ENCODE measurements around the gene GSG1L.
"Not testable (repeated sequence)": the region's sequence is repeated elsewhere in the genome, so short reads cannot be mapped to it uniquely, and the experiment has no call there.

Gene GSG1L

DNA sequence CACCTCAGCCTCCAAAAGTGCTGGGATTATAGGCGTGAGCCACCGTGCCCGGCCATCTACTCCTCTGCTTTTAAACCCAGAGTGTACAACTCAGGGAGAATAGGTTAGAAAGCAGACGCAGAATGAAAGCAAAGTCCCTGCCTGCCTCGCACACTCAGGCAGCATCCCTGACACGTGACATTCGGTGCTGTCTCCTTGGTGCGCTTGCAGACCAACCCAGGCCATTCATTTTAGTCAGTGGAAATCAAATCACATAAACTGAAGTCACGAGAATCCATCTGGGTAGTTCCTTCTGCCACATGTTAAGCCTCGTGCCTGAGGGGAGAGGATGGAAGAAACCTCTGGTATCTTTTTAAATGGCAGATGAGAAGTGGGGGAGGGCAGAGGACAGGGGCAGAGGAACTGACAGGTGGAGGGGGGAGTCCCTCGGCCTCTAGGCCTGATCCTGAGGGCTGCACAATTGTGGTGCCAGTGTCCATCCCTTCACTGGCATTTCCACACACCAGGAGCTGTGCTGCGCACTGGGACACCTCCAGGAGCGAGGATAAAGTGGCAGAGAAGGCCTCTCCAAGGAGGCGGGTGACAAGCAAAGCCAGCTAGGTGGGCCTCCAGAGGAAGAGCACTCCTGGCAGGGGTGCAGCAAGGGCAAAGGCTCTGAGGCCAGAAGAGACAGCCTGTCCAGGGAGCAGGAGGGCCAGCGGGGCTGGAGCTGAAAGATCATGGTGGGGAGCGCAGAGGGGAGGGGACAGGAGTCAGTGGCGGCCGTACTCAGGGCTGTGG, 317.2 kb downstream of the GSG1L start:
- DNase-seq: no peak

DNA sequence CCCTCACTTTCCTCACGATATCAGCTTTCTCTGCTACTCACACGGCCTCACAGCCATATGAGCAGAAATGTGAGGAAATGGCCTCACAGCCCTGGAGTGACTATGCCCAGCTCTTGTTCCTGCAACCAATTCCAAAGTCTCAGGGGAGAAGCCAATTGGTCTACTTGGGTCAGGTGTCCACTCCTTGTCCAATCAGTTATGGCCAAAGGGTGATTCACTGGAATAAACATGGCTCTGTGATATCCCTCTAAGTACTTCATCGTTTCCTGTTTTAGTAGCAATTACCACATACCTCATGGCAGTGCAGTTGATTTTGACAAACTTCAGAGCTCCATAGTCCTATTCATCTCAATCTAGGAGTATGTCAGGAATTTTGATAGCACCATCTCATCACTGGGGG, 318.2 kb downstream of the GSG1L start:
- no peak for DNase-seq

DNA sequence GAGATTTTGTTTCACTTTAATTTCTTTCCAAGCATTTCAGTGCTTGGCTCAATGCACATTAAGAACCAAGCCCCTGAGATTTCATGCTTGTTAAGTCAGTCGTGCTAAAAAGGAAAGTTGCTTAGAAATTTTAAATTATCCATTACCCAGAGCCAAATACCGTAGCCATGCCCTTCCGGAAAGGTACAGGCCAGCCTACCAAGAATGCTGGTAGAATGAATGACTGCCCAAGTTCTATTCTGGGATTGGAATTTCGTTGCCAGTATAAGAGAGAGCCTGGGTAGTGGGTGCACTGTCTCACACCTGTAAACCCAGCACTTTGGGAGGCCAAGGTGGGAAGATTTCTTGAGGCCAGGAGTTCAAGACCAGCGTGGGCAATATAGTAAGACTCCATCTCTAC, 319.6 kb downstream of the GSG1L start:
- no peak for DNase-seq

DNA sequence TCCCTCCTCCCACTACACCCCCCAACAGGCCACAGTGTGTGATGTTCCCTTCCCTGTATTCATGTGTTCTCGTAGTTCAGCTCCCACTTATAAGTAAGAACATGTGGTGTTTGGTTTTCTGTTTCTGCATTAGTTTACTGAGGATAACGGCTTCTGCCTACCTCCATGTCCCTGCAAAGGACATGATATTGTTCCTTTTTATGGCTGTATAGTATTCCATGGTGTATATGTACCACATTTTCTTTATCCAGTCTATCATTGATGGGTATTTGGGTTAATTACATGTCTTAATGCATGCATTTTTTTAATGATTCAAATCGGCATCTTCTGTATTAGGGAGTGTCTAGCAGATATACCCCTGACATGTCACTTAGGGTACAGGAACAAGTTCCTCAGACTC, 320.5 kb downstream of the GSG1L start:
- DNase-seq: not testable (repeated sequence)

DNA sequence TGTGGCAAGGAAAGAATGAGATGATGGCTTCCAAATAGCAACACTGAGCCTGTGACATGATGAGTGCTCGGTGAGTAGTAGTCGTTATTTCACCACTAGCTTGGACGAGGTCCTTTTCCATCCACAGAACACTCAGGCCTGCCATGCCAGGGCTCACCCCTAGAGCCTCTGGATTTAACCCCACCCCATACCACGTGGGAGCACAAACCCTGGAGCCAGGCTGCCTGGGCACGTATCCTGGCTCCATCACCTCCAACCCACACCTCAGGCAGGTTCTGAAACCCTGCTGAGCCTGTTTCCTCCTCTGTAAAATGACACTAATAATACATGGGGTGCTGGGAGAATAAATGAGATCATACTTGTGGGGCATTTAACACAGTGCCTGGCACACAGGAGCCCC, 321.2 kb downstream of the GSG1L start:
- no peak for DNase-seq

DNA sequence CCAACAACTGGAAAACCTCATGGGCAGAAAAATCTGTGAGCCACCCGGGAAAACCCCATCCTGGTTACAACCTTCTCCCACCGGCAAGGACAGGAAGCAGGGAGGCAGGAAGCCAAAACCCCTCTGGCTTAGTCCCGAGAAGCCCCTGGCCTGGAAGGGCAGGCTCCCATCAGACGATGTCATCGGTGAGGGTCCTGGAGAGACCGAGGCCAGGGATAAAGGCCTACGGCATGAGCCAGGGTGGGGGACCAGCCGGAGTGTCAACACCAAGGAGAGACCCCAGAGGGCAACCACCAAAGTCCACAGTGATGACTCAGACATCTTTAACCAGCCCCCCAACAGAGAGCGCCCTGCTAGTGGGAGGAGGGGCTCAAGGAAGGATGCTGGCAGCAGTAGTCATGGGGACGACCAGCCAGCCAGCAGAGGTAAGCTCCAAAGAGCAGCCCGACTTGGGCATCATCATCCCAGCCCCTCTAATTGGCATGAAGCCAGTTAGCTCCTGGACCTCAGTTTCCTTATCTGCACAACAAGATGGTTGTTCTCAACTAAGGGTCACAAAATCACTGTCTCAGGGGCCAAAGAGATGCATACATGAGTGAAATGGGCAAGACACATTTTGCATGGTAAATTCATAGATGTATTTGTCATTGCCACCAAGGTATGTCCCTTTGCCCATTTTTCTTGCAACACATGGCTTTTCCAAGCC, 322.9 kb downstream of the GSG1L start:
- no peak for DNase-seq

DNA sequence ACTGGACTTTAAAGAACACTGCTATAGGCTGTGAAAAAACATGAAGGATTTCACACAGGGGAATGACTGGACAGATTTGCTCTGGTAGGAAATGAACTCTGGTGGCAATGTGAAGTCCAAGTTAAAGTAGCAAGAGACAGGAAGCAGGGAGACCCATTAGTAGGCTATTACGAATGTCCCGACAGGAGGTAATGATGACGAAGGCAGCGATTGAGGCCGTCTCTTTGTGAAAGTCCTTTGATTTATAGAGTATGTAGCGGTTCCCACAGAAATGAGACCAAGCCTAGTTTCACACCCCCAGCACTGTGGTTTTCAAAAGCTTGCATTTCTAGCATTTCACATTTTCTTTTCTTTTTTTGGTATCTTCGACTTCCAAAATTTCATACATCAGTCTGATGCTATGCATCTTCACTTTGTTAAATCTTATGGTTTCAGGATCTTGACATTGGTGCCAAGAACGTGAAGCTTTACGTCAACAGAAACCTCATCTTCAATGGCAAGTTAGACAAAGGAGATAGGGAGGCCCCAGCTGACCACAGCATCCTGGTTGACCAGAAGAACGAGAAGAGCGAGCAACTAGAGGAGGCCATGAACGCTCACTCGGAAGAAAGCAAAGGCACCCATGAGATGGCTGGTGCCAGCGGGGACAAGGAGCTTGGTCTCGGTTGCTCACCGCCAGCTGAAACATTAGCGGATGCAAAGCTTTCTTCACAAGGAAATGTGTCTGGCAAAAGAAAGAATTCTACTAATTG, 323.7 kb downstream of the GSG1L start:
- DNase-seq: no peak

DNA sequence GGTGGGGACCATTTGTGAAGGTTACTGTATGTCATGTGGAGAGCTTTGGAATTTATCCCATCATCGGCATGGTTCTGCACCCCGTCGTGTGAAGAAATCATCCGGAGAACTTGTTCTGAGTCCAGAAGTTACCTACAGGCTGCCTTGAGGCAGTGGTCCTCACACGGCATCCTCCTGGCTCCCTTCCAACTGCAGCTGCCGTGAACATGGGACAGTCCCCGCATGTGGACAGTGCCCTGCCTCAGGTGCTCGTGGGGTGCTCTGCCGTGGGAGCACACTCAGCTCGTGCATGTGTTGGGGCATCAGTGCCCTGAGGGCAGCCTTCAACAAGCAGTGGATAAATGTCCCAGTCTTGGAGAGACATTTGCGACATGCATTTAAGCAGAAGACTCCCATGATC, 324.9 kb downstream of the GSG1L start:
- no peak for DNase-seq

All from GOT3 (cell line).